Mucosa of stomach (tissue), 1 donor: Measurements from ENCODE around the gene OAS3.
"Not testable (repeated sequence)": the region's sequence is repeated elsewhere in the genome, so short reads cannot be mapped to it uniquely, and the experiment has no call there.

Experiments
- H3K27me3 ChIP-seq: one replicate; pipeline ENCODE4 v1.7.0; 2013; ENCODE audit warnings: mild to moderate bottlenecking, low read length; ENCODE audit not compliant: control insufficient read depth, insufficient read depth
- H3K36me3 ChIP-seq: one replicate; pipeline ENCODE4 v1.7.0; 2013; ENCODE audit warnings: low read length; ENCODE audit not compliant: control insufficient read depth, insufficient read depth
- H3K4me1 ChIP-seq: one replicate; pipeline ENCODE4 v1.7.0; 2013; ENCODE audit warnings: mild to moderate bottlenecking, low read length; ENCODE audit not compliant: control insufficient read depth, insufficient read depth
- H3K4me3 ChIP-seq: one replicate; pipeline ENCODE4 v1.7.0; 2013; ENCODE audit warnings: low read length
- H3K9ac ChIP-seq: one replicate; pipeline ENCODE4 v1.7.0; 2013; ENCODE audit warnings: mild to moderate bottlenecking, low read length, moderate library complexity
- H3K9me3 ChIP-seq: one replicate; pipeline ENCODE4 v1.7.0; 2013; ENCODE audit warnings: mild to moderate bottlenecking, low read length, moderate library complexity; ENCODE audit not compliant: control insufficient read depth
- donor health status: Pancreatic carcinoma.

OAS3 gene

GRCh38 chr12:112946236-112947000 is 8.1 kb downstream of the OAS3 start:
- Histone ChIP-seq H3K27me3 (no peaks in the 10 kb centered on the region), H3K4me1 (no peaks in the 10 kb centered on the region), H3K4me3 (no peak overlapping the region), H3K9ac (no peak overlapping the region), H3K36me3 (peaks cover 12% of the 10 kb centered on the region), H3K9me3 (no peaks in the 10 kb centered on the region)

- no peak overlapping the region for H3K9ac ChIP-seq
- no peaks in the 10 kb centered on the region for H3K9me3 ChIP-seq
- no peaks in the 10 kb centered on the region for H3K27me3 ChIP-seq
- H3K4me3 ChIP-seq, result no peak overlapping the region
- no peaks in the 10 kb centered on the region for H3K4me1 ChIP-seq
- peaks cover 12% of the 10 kb centered on the region for H3K36me3 ChIP-seq
Measured at GRCh38 chr12:112947314-112947713, 9.0 kb downstream of the OAS3 start.

- no peaks in the 10 kb centered on the region for H3K4me1 ChIP-seq
- H3K9ac ChIP-seq, result no peak overlapping the region
- H3K4me3 ChIP-seq, result no peak overlapping the region
- no peaks in the 10 kb centered on the region for H3K9me3 ChIP-seq
- H3K36me3 ChIP-seq, result peaks cover 12% of the 10 kb centered on the region
- H3K27me3 ChIP-seq, result no peaks in the 10 kb centered on the region
Measured at GRCh38 chr12:112947761-112948160, 9.5 kb downstream of the OAS3 start.

GRCh38 chr12:112948806-112949205 is 10.5 kb downstream of the OAS3 start:
- Histone ChIP-seq H3K27me3 (no peaks in the 10 kb centered on the region), H3K9ac (no peak overlapping the region), H3K4me3 (no peak overlapping the region), H3K4me1 (no peaks in the 10 kb centered on the region), H3K36me3 (peaks cover 12% of the 10 kb centered on the region), H3K9me3 (no peaks in the 10 kb centered on the region)

- no peaks in the 10 kb centered on the region for H3K4me1 ChIP-seq
- H3K9me3 ChIP-seq, result no peaks in the 10 kb centered on the region
- H3K36me3 ChIP-seq, result peaks cover 5% of the 10 kb centered on the region
- H3K9ac ChIP-seq, result no peak overlapping the region
- H3K27me3 ChIP-seq, result no peaks in the 10 kb centered on the region
- H3K4me3 ChIP-seq, result no peak overlapping the region
Measured at GRCh38 chr12:112950701-112951100, 12.4 kb downstream of the OAS3 start.

- H3K27me3 ChIP-seq, H3K4me1 ChIP-seq, H3K9ac ChIP-seq, H3K4me3 ChIP-seq, H3K9me3 ChIP-seq, H3K36me3 ChIP-seq: not testable (repeated sequence)
Measured at GRCh38 chr12:112957125-112957524, 18.9 kb downstream of the OAS3 start.

- Histone ChIP-seq H3K27me3 (no peaks in the 10 kb centered on the region), H3K4me3 (no peak overlapping the region), H3K36me3 (no peaks in the 10 kb centered on the region), H3K9ac (no peak overlapping the region), H3K9me3 (no peaks in the 10 kb centered on the region), H3K4me1 (no peaks in the 10 kb centered on the region)
Measured at GRCh38 chr12:112961074-112961473, 22.8 kb downstream of the OAS3 start.

- Histone ChIP-seq H3K27me3 (no peaks in the 10 kb centered on the region), H3K36me3 (no peaks in the 10 kb centered on the region), H3K9ac (no peak overlapping the region), H3K9me3 (no peaks in the 10 kb centered on the region), H3K4me3 (no peak overlapping the region), H3K4me1 (no peaks in the 10 kb centered on the region)
Measured at GRCh38 chr12:112961536-112961935, 23.3 kb downstream of the OAS3 start.

- no peaks in the 10 kb centered on the region for H3K36me3 ChIP-seq
- H3K9ac ChIP-seq, result no peak overlapping the region
- no peaks in the 10 kb centered on the region for H3K4me1 ChIP-seq
- no peaks in the 10 kb centered on the region for H3K27me3 ChIP-seq
- H3K4me3 ChIP-seq, result no peak overlapping the region
- no peaks in the 10 kb centered on the region for H3K9me3 ChIP-seq
Measured at GRCh38 chr12:112962561-112962960, 24.3 kb downstream of the OAS3 start.

- Histone ChIP-seq H3K9ac (no peak overlapping the region), H3K4me1 (no peaks in the 10 kb centered on the region), H3K4me3 (no peak overlapping the region), H3K27me3 (no peaks in the 10 kb centered on the region), H3K36me3 (no peaks in the 10 kb centered on the region), H3K9me3 (no peaks in the 10 kb centered on the region)
Measured at GRCh38 chr12:112963227-112963861, 25.1 kb downstream of the OAS3 start.

GRCh38 chr12:112964067-112964670 is 25.9 kb downstream of the OAS3 start:
- peaks cover under 1% of the 10 kb centered on the region for H3K36me3 ChIP-seq
- H3K27me3 ChIP-seq, result no peaks in the 10 kb centered on the region
- H3K9me3 ChIP-seq, result no peaks in the 10 kb centered on the region
- no peaks in the 10 kb centered on the region for H3K4me1 ChIP-seq
- H3K9ac ChIP-seq, result no peak overlapping the region
- no peak overlapping the region for H3K4me3 ChIP-seq

- Histone ChIP-seq H3K4me1 (no peaks in the 10 kb centered on the region), H3K9ac (no peak overlapping the region), H3K27me3 (no peaks in the 10 kb centered on the region), H3K4me3 (no peak overlapping the region), H3K36me3 (peaks cover 8% of the 10 kb centered on the region), H3K9me3 (no peaks in the 10 kb centered on the region)
Measured at GRCh38 chr12:112964915-112965314, 26.6 kb downstream of the OAS3 start.
